ENCODE data around the gene LMX1B.

The LMX1B gene

GRCh38 chr9:126676685-126677143, 63.0 kb downstream of the LMX1B start:
- no peak for DNase-seq (ENCODE audit: low spot score)

- DNase-seq (ENCODE audit: low spot score) = no peak
These were observed 63.7 kb downstream of the LMX1B start for GRCh38 chr9:126677188-126678084.

- DNase-seq (ENCODE audit: low spot score) = no peak
These were observed 65.3 kb downstream of the LMX1B start for GRCh38 chr9:126678989-126679388.

GRCh38 chr9:126681336-126681735, 67.6 kb downstream of the LMX1B start:
- no peak for DNase-seq (ENCODE audit: low spot score)

GRCh38 chr9:126682113-126682810, 68.5 kb downstream of the LMX1B start:
- no peak for DNase-seq (ENCODE audit: low spot score)

GRCh38 chr9:126682928-126683697, 69.4 kb downstream of the LMX1B start:
- no peak for DNase-seq (ENCODE audit: low spot score)

- DNase-seq (ENCODE audit: low spot score) = no peak
These were observed 69.9 kb downstream of the LMX1B start for GRCh38 chr9:126683698-126684044.

GRCh38 chr9:126684345-126684744, 70.6 kb downstream of the LMX1B start:
- no peak for DNase-seq (ENCODE audit: low spot score)

GRCh38 chr9:126684965-126685465, 71.3 kb downstream of the LMX1B start:
- DNase-seq (ENCODE audit: low spot score) = no peak

GRCh38 chr9:126687930-126688461, 74.3 kb downstream of the LMX1B start:
- no peak for DNase-seq (ENCODE audit: low spot score)

- no peak for DNase-seq (ENCODE audit: low spot score)
These were observed 74.9 kb downstream of the LMX1B start for GRCh38 chr9:126688617-126689016.

GRCh38 chr9:126689027-126689825, 75.5 kb downstream of the LMX1B start:
- DNase-seq (ENCODE audit: low spot score) = no peak

GRCh38 chr9:126690431-126691051, 76.8 kb downstream of the LMX1B start:
- DNase-seq (ENCODE audit: low spot score) = no peak

GRCh38 chr9:126692041-126692758, 78.5 kb downstream of the LMX1B start:
- DNase-seq (ENCODE audit: low spot score) = no peak

- DNase-seq (ENCODE audit: low spot score) = no peak
These were observed 79.2 kb downstream of the LMX1B start for GRCh38 chr9:126692759-126693427.

- DNase-seq (ENCODE audit: low spot score) = no peak
These were observed 79.8 kb downstream of the LMX1B start for GRCh38 chr9:126693428-126693944.

GRCh38 chr9:126694206-126695081, 80.7 kb downstream of the LMX1B start:
- DNase-seq (ENCODE audit: low spot score) = no peak

- DNase-seq (ENCODE audit: low spot score) = no peak
These were observed 81.5 kb downstream of the LMX1B start for GRCh38 chr9:126695186-126695585.
